OCI-LY1 (cell line): Measurements from ENCODE around the gene CTBP2.

Experiments used
- CTCF ChIP-seq: fragments of 200-600 bp; sonication (generic), shearing (Covaris generic); IDR thresholded peaks from 2 replicates; pipeline ENCODE4 v1.5.1; 2017; ENCODE audit warnings: mild to moderate bottlenecking, antibody characterized with exemption, low read length, moderate library complexity, mixed read lengths
- EZH2 ChIP-seq: fragments of 200-600 bp; sonication (generic), shearing (Covaris generic); IDR thresholded peaks from 2 replicates; pipeline ENCODE4 v1.8.0; 2017; ENCODE audit warnings: borderline replicate concordance, mixed run types, mild to moderate bottlenecking, antibody characterized with exemption, low read length, moderate library complexity, mixed read lengths

GRCh38 chr10:125076891-125077541, 83.3 kb downstream of the CTBP2 start:
- TF ChIP-seq EZH2 (no peak), CTCF (no peak)
